Measurements from ENCODE around the gene CZIB. TPM values are rescaled to one million over a fixed set of nuclear protein-coding genes. Genes with fewer than 3 reads are reported as not detected.

Gene CZIB
- polyA plus RNA-seq, 1 donor from 2014 or later, result 103 TPM

- H3K9ac ChIP-seq (ENCODE audit: low read length), result no peak overlapping the region
- no peaks in the 10 kb centered on the region for H3F3A ChIP-seq (ENCODE audit: insufficient read depth, low read length, poor library complexity, severe bottlenecking)
- no peaks in the 10 kb centered on the region for H3K9me2 ChIP-seq (ENCODE audit: insufficient read depth, low read length)
- no peaks in the 10 kb centered on the region for H3K27me3 ChIP-seq (ENCODE audit: insufficient read depth, low read depth, low read length)
- no peak overlapping the region for H3K4me2 ChIP-seq (ENCODE audit: low read length)
- TF ChIP-seq RAD21 (conservative IDR thresholded peaks at IDR 0.05) (no peak), POLR2AphosphoS5 (IDR thresholded peaks at IDR 0.05) (no peak), REST (IDR thresholded peaks at IDR 0.05; ENCODE audit: borderline replicate concordance) (no peak), EP300 (conservative IDR thresholded peaks at IDR 0.05; ENCODE audit: poor library complexity, severe bottlenecking) (no peak), MXI1 (conservative IDR thresholded peaks at IDR 0.05; ENCODE audit: poor library complexity, severe bottlenecking) (no peak), SMC3 (conservative IDR thresholded peaks at IDR 0.05; ENCODE audit: poor library complexity) (no peak), CTCF (IDR thresholded peaks at IDR 0.05; ENCODE audit: poor library complexity, severe bottlenecking) (no peak), EZH2 (IDR thresholded peaks at IDR 0.05; ENCODE audit: borderline replicate concordance, insufficient read depth, low read length, poor library complexity, severe bottlenecking) (no peak), TAF1 (IDR thresholded peaks at IDR 0.05; ENCODE audit: low read depth) (no peak)
- H3K36me3 ChIP-seq (ENCODE audit: insufficient read depth, low read length), result peaks cover 7% of the 10 kb centered on the region
- no peaks in the 10 kb centered on the region for H3K9me3 ChIP-seq (ENCODE audit: low read length)
- no peak overlapping the region for H3K4me3 ChIP-seq (ENCODE audit: low read length)
- H3K27ac ChIP-seq (ENCODE audit: low read length), result no peak overlapping the region
- no peaks in the 10 kb centered on the region for H3K79me2 ChIP-seq (replicated peaks; ENCODE audit: insufficient read depth, low read length)
- no peaks in the 10 kb centered on the region for H4K20me1 ChIP-seq (ENCODE audit: insufficient read depth)
- H2AFZ ChIP-seq (ENCODE audit: low read depth, low read length), result no peak overlapping the region
Observed at GRCh38 chr1:53262000-53262399, 41.6 kb upstream of the CZIB start.

GRCh38 chr1:53260631-53261247 is 40.3 kb upstream of the CZIB start:
- H3K27ac ChIP-seq (ENCODE audit: low read length), result no peak overlapping the region
- no peak overlapping the region for H3K4me3 ChIP-seq (ENCODE audit: low read length)
- no peaks in the 10 kb centered on the region for H3F3A ChIP-seq (ENCODE audit: insufficient read depth, low read length, poor library complexity, severe bottlenecking)
- no peak overlapping the region for H3K4me2 ChIP-seq (ENCODE audit: low read length)
- no peaks in the 10 kb centered on the region for H3K27me3 ChIP-seq (ENCODE audit: insufficient read depth, low read depth, low read length)
- peaks cover 7% of the 10 kb centered on the region for H3K36me3 ChIP-seq (ENCODE audit: insufficient read depth, low read length)
- no peaks in the 10 kb centered on the region for H3K79me2 ChIP-seq (replicated peaks; ENCODE audit: insufficient read depth, low read length)
- H3K9me2 ChIP-seq (ENCODE audit: insufficient read depth, low read length), result no peaks in the 10 kb centered on the region
- H3K9me3 ChIP-seq (ENCODE audit: low read length), result no peaks in the 10 kb centered on the region
- no peak overlapping the region for H3K9ac ChIP-seq (ENCODE audit: low read length)
- H2AFZ ChIP-seq (ENCODE audit: low read depth, low read length), result no peak overlapping the region
- no peak for TF ChIP-seq EP300 (conservative IDR thresholded peaks at IDR 0.05; ENCODE audit: poor library complexity, severe bottlenecking)
- TF ChIP-seq TAF1 (IDR thresholded peaks at IDR 0.05; ENCODE audit: low read depth), result no peak
- no peak for TF ChIP-seq CTCF (IDR thresholded peaks at IDR 0.05; ENCODE audit: poor library complexity, severe bottlenecking)
- TF ChIP-seq POLR2AphosphoS5 (IDR thresholded peaks at IDR 0.05), result no peak
- no peak for TF ChIP-seq REST (IDR thresholded peaks at IDR 0.05; ENCODE audit: borderline replicate concordance)
- no peak for TF ChIP-seq MXI1 (conservative IDR thresholded peaks at IDR 0.05; ENCODE audit: poor library complexity, severe bottlenecking)
- no peak for TF ChIP-seq EZH2 (IDR thresholded peaks at IDR 0.05; ENCODE audit: borderline replicate concordance, insufficient read depth, low read length, poor library complexity, severe bottlenecking)
- TF ChIP-seq RAD21 (conservative IDR thresholded peaks at IDR 0.05), result no peak
- TF ChIP-seq SMC3 (conservative IDR thresholded peaks at IDR 0.05; ENCODE audit: poor library complexity), result no peak
- H4K20me1 ChIP-seq (ENCODE audit: insufficient read depth), result no peaks in the 10 kb centered on the region
